Karpas-422 (cell line): ENCODE data around the gene CCDC191. TPM values are rescaled to one million over a fixed set of nuclear protein-coding genes. Genes with fewer than 3 reads are reported as not detected.

ENCODE experiments used
- DNase-seq: peaks from one replicate; pipeline ENCODE4 v3.0.0-alpha.2; 2015
- H2AFZ ChIP-seq: fragments of 200-600 bp; sonication (generic); 2 replicates; pipeline ENCODE4 v1.6.1; 2014; ENCODE audit warnings: antibody characterized with exemption, low read length, mixed read lengths
- H3K27ac ChIP-seq: fragments of 200-600 bp; sonication (generic); 2 replicates; pipeline ENCODE4 v1.5.1; 2014; ENCODE audit warnings: mild to moderate bottlenecking, low read length, moderate library complexity
- H3K27me3 ChIP-seq: fragments of 200-600 bp; sonication (generic); 2 replicates; pipeline ENCODE4 v1.6.1; 2014; ENCODE audit warnings: low read length, mixed read lengths
- H3K36me3 ChIP-seq: fragments of 200-600 bp; sonication (generic); 2 replicates; pipeline ENCODE4 v1.6.1; 2014; ENCODE audit warnings: low read length, mixed read lengths; ENCODE audit not compliant: insufficient read depth
- H3K4me1 ChIP-seq: fragments of 200-600 bp; sonication (generic); 2 replicates; pipeline ENCODE4 v1.6.1; 2014; ENCODE audit warnings: mild to moderate bottlenecking, low read length, mixed read lengths
- H3K4me2 ChIP-seq: fragments of 200-600 bp; sonication (generic); 2 replicates; pipeline ENCODE4 v1.6.1; 2014; ENCODE audit warnings: low read length, low read depth, mild to moderate bottlenecking; ENCODE audit not compliant: poor library complexity, severe bottlenecking
- H3K4me3 ChIP-seq: fragments of 200-600 bp; sonication (generic); 2 replicates; pipeline ENCODE4 v1.5.1; 2014; ENCODE audit warnings: mild to moderate bottlenecking, antibody characterized with exemption, low read length, mixed read lengths
- H3K79me2 ChIP-seq: fragments of 200-600 bp; sonication (generic); 2 replicates; pipeline ENCODE4 v1.6.1; 2014; ENCODE audit warnings: mild to moderate bottlenecking, low read length, mixed read lengths
- H3K9ac ChIP-seq: fragments of 200-600 bp; sonication (generic); 2 replicates; pipeline ENCODE4 v1.6.0; 2014; ENCODE audit warnings: low read length
- H3K9me2 ChIP-seq: fragments of 200-600 bp; sonication (generic), shearing (Covaris generic); replicated peaks from 2 replicates; pipeline ENCODE4 v1.6.0; 2014; ENCODE audit warnings: mild to moderate bottlenecking, low read length, moderate library complexity; ENCODE audit not compliant: insufficient read depth
- H3K9me3 ChIP-seq: fragments of 300-700, 200-600 bp; sonication (generic); 2 replicates; pipeline ENCODE4 v1.6.1; 2014; ENCODE audit warnings: low read length, mixed read lengths
- H4K20me1 ChIP-seq: fragments of 200-600 bp; sonication (generic); 2 replicates; pipeline ENCODE4 v1.6.1; 2014; ENCODE audit warnings: mild to moderate bottlenecking, antibody characterized with exemption, low read length, low read depth; ENCODE audit not compliant: insufficient read depth
- total RNA-seq: library from RNA; depleted of rRNA; stranded (reverse); fragments of >200 nt; shearing (Covaris generic); gene quantifications from 2 replicates; pipeline ENCODE4 v1.2.3, GENCODE V29; 2014; ENCODE audit warnings: low replicate concordance

The CCDC191 gene
- total RNA-seq, 1 experiment from 2014 or later = 2.8 TPM

DNA sequence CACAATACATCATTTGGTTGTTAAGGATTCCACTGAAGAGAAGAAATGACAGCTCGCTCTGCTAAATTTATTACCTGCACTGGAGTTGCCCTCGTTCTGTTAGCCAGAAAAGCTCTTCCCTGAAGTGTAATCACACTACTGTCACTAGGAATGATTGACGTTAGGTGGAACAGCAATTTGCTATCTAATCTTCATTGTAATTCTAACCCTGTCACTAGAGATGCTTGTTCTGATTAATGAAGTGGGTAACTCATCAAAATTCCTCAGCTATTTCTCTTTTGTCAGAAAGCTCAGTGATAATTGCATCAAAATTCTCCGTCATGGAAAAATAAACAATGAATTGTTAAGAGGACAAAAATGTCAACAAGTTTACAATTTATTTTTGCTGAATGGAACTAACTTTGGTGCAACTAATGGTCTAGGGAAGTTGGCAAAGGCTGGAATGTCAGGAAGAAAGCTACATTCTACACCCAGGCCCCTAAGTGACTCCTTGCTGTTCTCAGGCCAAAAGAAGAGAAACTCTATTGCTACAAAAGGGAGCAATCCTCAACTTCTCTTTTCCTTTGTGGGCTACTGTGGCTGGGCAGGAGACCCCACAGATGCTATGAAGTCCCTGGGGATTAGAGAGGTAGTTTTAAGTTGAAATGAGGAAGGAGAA, 34.1 kb downstream of the CCDC191 start:
- no peaks in the 10 kb centered on the region for H4K20me1 ChIP-seq
- no peaks in the 10 kb centered on the region for H3K9me3 ChIP-seq
- no peaks in the 10 kb centered on the region for H3K9me2 ChIP-seq
- H3K4me1 ChIP-seq = peaks cover 8% of the 10 kb centered on the region
- DNase-seq = no peak
- no peak overlapping the region for H3K27ac ChIP-seq
- H2AFZ ChIP-seq = no peak overlapping the region
- H3K79me2 ChIP-seq = no peaks in the 10 kb centered on the region
- no peaks in the 10 kb centered on the region for H3K36me3 ChIP-seq
- H3K9ac ChIP-seq = no peak overlapping the region
- H3K4me3 ChIP-seq = no peak overlapping the region
- H3K4me2 ChIP-seq = no peak overlapping the region
- no peaks in the 10 kb centered on the region for H3K27me3 ChIP-seq

DNA sequence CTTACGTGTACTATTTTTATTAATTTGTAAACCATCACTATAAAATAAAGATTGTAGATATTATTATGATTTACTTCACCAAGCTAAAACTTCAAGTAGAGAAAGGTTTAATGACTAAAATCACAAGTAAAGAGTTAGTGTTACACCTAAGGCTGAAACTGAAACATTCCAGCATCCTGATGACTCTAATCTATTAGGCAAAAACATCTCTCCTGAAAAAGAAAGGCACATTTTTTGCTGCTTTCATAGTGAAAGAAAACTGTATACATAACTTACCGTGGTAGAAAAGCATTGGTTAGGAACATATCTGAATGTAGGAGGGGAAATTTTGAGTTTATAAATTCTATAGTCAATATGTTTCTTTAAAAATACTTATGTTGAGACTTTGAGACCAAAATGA, 35.4 kb downstream of the CCDC191 start:
- Histone ChIP-seq H3K9ac (no peak overlapping the region), H3K36me3 (no peaks in the 10 kb centered on the region), H3K4me2 (no peak overlapping the region), H3K9me3 (no peaks in the 10 kb centered on the region), H3K4me1 (peaks cover 4% of the 10 kb centered on the region), H4K20me1 (no peaks in the 10 kb centered on the region), H3K9me2 (no peaks in the 10 kb centered on the region), H2AFZ (no peak overlapping the region), H3K27ac (no peak overlapping the region), H3K4me3 (no peak overlapping the region), H3K27me3 (no peaks in the 10 kb centered on the region), H3K79me2 (no peaks in the 10 kb centered on the region)
- no peak for DNase-seq

DNA sequence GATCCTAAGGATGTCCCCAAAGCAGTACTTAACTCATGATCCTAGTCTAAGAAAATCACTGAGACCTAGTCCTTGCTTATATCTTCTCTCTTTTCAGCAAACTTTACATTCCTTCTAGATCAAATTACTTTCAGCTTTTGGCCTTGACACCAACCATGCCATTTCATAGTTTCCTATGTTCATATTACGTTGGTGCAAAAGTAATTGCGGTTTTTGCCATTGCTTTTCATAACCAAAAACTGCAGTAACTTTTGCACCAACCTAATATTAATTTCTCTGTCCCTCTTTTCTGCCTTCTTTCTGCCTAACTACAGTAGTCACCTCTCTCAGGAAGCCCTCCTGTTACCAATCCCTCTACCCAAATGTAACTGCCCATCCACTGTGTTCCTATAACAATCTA, 36.8 kb downstream of the CCDC191 start:
- Histone ChIP-seq H3K79me2 (no peaks in the 10 kb centered on the region), H3K4me2 (no peak overlapping the region), H4K20me1 (no peaks in the 10 kb centered on the region), H3K9ac (no peak overlapping the region), H3K9me2 (no peaks in the 10 kb centered on the region), H3K9me3 (no peaks in the 10 kb centered on the region), H3K4me3 (no peak overlapping the region), H3K27me3 (no peaks in the 10 kb centered on the region), H3K27ac (no peak overlapping the region), H3K4me1 (peaks cover 2% of the 10 kb centered on the region; the same call in 1 of the 2 replicates), H2AFZ (no peak overlapping the region), H3K36me3 (no peaks in the 10 kb centered on the region)
- DNase-seq = no peak

GRCh38 chr3:114014211-114014610, 42.1 kb downstream of the CCDC191 start:
- no peak overlapping the region for H3K4me2 ChIP-seq
- no peaks in the 10 kb centered on the region for H3K9me3 ChIP-seq
- H3K36me3 ChIP-seq = no peaks in the 10 kb centered on the region
- H4K20me1 ChIP-seq = no peaks in the 10 kb centered on the region
- no peak for DNase-seq
- no peak overlapping the region for H3K9ac ChIP-seq
- H3K4me1 ChIP-seq = peaks cover 19% of the 10 kb centered on the region
- no peaks in the 10 kb centered on the region for H3K79me2 ChIP-seq
- no peak overlapping the region for H2AFZ ChIP-seq
- H3K4me3 ChIP-seq = no peak overlapping the region
- no peak overlapping the region for H3K27ac ChIP-seq
- no peaks in the 10 kb centered on the region; the same call in 1 of the 2 replicates for H3K9me2 ChIP-seq
- no peaks in the 10 kb centered on the region for H3K27me3 ChIP-seq

DNA sequence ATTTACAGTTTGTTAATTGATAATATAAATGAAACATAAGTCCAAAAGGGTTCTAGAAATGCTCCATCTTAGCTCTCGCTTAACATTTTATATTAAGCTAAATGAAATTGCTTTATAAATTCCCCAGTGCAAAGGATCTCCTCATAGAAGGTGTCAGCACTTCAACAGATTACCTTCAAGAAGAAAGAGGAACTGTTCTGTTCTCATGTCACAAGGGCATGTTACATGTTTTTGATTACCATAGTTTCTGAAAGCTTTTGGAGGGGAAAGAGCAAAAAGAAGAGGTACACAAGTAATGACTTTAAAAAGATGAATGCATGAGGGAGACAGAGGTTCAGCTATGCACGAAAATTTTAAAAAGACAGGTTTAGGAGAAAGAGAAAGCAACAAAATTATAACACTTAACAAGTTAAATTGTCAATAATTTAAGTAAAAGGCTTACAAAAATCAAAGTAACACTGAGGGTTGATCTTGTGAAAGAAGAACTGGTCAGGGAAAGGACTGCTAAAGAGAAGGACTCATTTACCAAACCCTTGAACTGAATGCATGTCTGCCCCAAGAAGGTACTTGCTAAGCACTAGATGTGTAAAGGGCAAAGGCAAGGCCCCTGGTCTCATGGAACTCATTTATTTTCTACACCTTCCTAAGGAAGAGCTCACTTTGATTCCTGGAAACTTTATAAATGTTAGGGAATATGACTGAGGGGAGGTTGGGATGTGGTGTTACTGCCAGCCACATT, 45.1 kb downstream of the CCDC191 start:
- Histone ChIP-seq H4K20me1 (no peaks in the 10 kb centered on the region), H3K4me3 (no peak overlapping the region), H3K79me2 (no peaks in the 10 kb centered on the region), H3K9ac (no peak overlapping the region), H2AFZ (peak overlapping the region; percentile 12; the same call in 1 of the 2 replicates), H3K36me3 (no peaks in the 10 kb centered on the region), H3K4me1 (peaks cover 43% of the 10 kb centered on the region), H3K27me3 (no peaks in the 10 kb centered on the region), H3K4me2 (peak overlapping the region; percentile 8), H3K9me2 (no peaks in the 10 kb centered on the region; the same call in 1 of the 2 replicates), H3K9me3 (no peaks in the 10 kb centered on the region), H3K27ac (no peak overlapping the region)
- no peak for DNase-seq

GRCh38 chr3:114005481-114005880, 50.8 kb downstream of the CCDC191 start:
- peak; percentile 92 for DNase-seq
- no peaks in the 10 kb centered on the region for H4K20me1 ChIP-seq
- H3K27ac ChIP-seq = peak overlapping the region; percentile 98
- H3K9ac ChIP-seq = peak overlapping the region; percentile 69
- no peaks in the 10 kb centered on the region for H3K9me3 ChIP-seq
- peaks cover 61% of the 10 kb centered on the region for H3K4me1 ChIP-seq
- peak overlapping the region; percentile 48 for H3K4me3 ChIP-seq
- H3K79me2 ChIP-seq = no peaks in the 10 kb centered on the region
- no peaks in the 10 kb centered on the region for H3K27me3 ChIP-seq
- peak overlapping the region; percentile 49; the same call in 1 of the 2 replicates for H2AFZ ChIP-seq
- no peaks in the 10 kb centered on the region; the same call in 1 of the 2 replicates for H3K9me2 ChIP-seq
- H3K36me3 ChIP-seq = no peaks in the 10 kb centered on the region
- H3K4me2 ChIP-seq = peak overlapping the region; percentile 82

DNA sequence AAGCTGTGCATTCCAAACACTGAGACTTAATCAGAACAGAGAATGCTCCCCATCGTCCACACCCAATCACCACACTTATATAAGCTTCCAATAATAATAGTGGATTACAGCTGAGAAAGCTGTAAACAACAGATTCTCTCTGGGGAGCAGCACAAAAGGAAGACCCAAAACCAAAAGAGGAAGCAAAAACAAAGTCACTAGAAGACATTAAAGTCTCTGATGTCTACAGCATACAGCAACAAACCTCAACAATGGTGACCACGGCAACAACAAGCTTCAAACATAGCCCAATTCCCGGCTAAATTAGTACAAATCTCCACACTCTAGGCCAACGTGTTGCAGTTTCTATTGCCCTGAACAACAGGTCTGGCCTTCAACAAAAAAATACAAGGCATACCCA, 70.8 kb downstream of the CCDC191 start:
- Histone ChIP-seq H4K20me1 (no peaks in the 10 kb centered on the region), H3K4me1 (peaks cover 16% of the 10 kb centered on the region), H3K36me3 (no peaks in the 10 kb centered on the region), H3K9me3 (no peaks in the 10 kb centered on the region), H3K9me2 (no peaks in the 10 kb centered on the region), H3K9ac (no peak overlapping the region), H3K79me2 (no peaks in the 10 kb centered on the region), H3K4me3 (no peak overlapping the region), H3K27me3 (no peaks in the 10 kb centered on the region), H3K27ac (no peak overlapping the region), H3K4me2 (no peak overlapping the region), H2AFZ (no peak overlapping the region)
- no peak for DNase-seq

- no peaks in the 10 kb centered on the region for H3K9me2 ChIP-seq
Measured at GRCh38 chr3:113983544-113983943, 72.8 kb downstream of the CCDC191 start.

More at GRCh38 chr3:113983544-113983943, 72.8 kb downstream of the CCDC191 start:
- Histone ChIP-seq H3K79me2 (no peaks in the 10 kb centered on the region), H3K4me1 (peaks cover 27% of the 10 kb centered on the region), H3K27me3 (no peaks in the 10 kb centered on the region), H3K9me3 (no peaks in the 10 kb centered on the region), H2AFZ (no peak overlapping the region), H3K27ac (no peak overlapping the region), H3K9ac (no peak overlapping the region), H3K4me3 (no peak overlapping the region), H3K4me2 (no peak overlapping the region), H3K36me3 (peaks cover 6% of the 10 kb centered on the region; the same call in 1 of the 2 replicates), H4K20me1 (no peaks in the 10 kb centered on the region)
- no peak for DNase-seq
